Liver (tissue), 3 donors: ENCODE results near the gene SH3GL3.

ENCODE experiments used
- JUND ChIP-seq, 2 donors: IDR thresholded peaks; 2 replicates each; pipeline ENCODE4 v1.6.1; 2016; ENCODE audit warnings: antibody characterized with exemption in 2 of 2
- RAD21 ChIP-seq, 2 donors: IDR thresholded peaks; 2 replicates each; pipeline ENCODE4 v1.6.1; 2016; ENCODE audit warnings: antibody characterized with exemption in 2 of 2, mild to moderate bottlenecking in 2 of 2
- REST ChIP-seq: IDR thresholded peaks from 2 replicates; pipeline ENCODE4 v1.6.1; 2016; ENCODE audit warnings: antibody characterized with exemption, mild to moderate bottlenecking
- RXRA ChIP-seq, 2 donors: IDR thresholded peaks; 2 replicates each; pipeline ENCODE4 v1.6.1; 2017 to 2018; ENCODE audit warnings: antibody characterized with exemption in 2 of 2, mild to moderate bottlenecking in 1 of 2
- ZBTB33 ChIP-seq: IDR thresholded peaks from 2 replicates; pipeline ENCODE4 v1.6.1; 2016; ENCODE audit warnings: antibody characterized with exemption
- TF ChIP-seq, protein P1 (sequence below): fragments of 150-350 bp; IDR thresholded peaks from 2 replicates; pipeline ENCODE4 v1.5.1; 2017; ENCODE audit warnings: improper control_type of control experiment, low read depth, low read length; ENCODE audit not compliant: missing input control
- donor health status: healthy.
- donor health status: healthy.

- TF ChIP-seq, protein P1, sequence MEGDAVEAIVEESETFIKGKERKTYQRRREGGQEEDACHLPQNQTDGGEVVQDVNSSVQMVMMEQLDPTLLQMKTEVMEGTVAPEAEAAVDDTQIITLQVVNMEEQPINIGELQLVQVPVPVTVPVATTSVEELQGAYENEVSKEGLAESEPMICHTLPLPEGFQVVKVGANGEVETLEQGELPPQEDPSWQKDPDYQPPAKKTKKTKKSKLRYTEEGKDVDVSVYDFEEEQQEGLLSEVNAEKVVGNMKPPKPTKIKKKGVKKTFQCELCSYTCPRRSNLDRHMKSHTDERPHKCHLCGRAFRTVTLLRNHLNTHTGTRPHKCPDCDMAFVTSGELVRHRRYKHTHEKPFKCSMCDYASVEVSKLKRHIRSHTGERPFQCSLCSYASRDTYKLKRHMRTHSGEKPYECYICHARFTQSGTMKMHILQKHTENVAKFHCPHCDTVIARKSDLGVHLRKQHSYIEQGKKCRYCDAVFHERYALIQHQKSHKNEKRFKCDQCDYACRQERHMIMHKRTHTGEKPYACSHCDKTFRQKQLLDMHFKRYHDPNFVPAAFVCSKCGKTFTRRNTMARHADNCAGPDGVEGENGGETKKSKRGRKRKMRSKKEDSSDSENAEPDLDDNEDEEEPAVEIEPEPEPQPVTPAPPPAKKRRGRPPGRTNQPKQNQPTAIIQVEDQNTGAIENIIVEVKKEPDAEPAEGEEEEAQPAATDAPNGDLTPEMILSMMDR, result no peak
- TF ChIP-seq RXRA (IDR thresholded peaks at IDR 0.05), result no peak
- TF ChIP-seq RAD21 (IDR thresholded peaks at IDR 0.05), result no peak
- TF ChIP-seq ZBTB33, result no peak
- TF ChIP-seq REST, result no peak
- TF ChIP-seq JUND (IDR thresholded peaks at IDR 0.05), result no peak
These were observed 111.0 kb downstream of the SH3GL3 start for GRCh38 chr15:83558146-83558545.
